A549 (cell line): ENCODE data around the gene TMEM259.

ENCODE experiments used
- BHLHE40 ChIP-seq: IDR thresholded peaks from 2 replicates; pipeline ENCODE4 v1.6.1; 2012; ENCODE audit warnings: low read depth, low read length, inconsistent platforms
- CTCF ChIP-seq: fragments of >200 bp; sonication (Bioruptor Twin); formaldehyde crosslinking; IDR thresholded peaks from 3 replicates; pipeline ENCODE4 v1.5.1; 2016
- FOSL2 ChIP-seq, 2 experiments: fragments of 450-650 bp in 1 of 2; fragments of >200 bp in 1 of 2; sonication (Bioruptor Twin) in 1 of 2; formaldehyde crosslinking; IDR thresholded peaks; 2 replicates each; pipeline versions ENCODE4 v1.5.0 to v1.6.1; 2016 to 2020; ENCODE audit warnings: mild to moderate bottlenecking in 1 of 2, moderate library complexity in 1 of 2

GRCh38 chr19:977058-977464 lies 43.9 kb downstream of the TMEM259 start:
- TF ChIP-seq FOSL2 (IDR thresholded peaks at IDR 0.05), result no peak
- no peak for TF ChIP-seq FOSL2 (CRISPR knock-in tag; IDR thresholded peaks at IDR 0.05)
- TF ChIP-seq CTCF, result no peak
- no peak for TF ChIP-seq BHLHE40
